SK-N-SH (cell line): ENCODE measurements around the gene SLC39A9. TPM values are rescaled to one million over a fixed set of nuclear protein-coding genes. Genes with fewer than 3 reads are reported as not detected.

Source experiments
- CTCF ChIA-PET: fragments of 300-600, 350-600 bp; formaldehyde crosslinking; extraction: SDS; loops from one replicate; lab custom pipeline; 2021; lab: Yijun Ruan, JAX
- POLR2A ChIA-PET: fragments of 350-600 bp; sonication (Branson Sonifier 250); formaldehyde crosslinking; extraction: SDS; loops from one replicate; lab custom pipeline; 2020; ENCODE audit warnings: antibody characterized with exemption, inconsistent platforms; lab: Yijun Ruan, JAX
- DNase-seq: peaks from one replicate; pipeline ENCODE4 v3.0.0; 2012
- H2AFZ ChIP-seq: fragments of 200-600 bp; sonication (generic); 2 replicates; pipeline ENCODE4 v1.8.1; 2016; ENCODE audit warnings: antibody characterized with exemption, mild to moderate bottlenecking, low read depth
- H3F3A ChIP-seq: fragments of 200-600 bp; sonication (generic); replicated peaks from 2 replicates; pipeline ENCODE3; 2016; ENCODE audit warnings: antibody characterized with exemption, mild to moderate bottlenecking; ENCODE audit not compliant: insufficient read depth
- H3K27ac ChIP-seq, 2 experiments: fragments of 200-500 bp in 1 of 2; fragments of 200-600 bp in 1 of 2; sonication (Bioruptor generic) in 1 of 2; sonication (generic), shearing (Covaris generic) in 1 of 2; 2 replicates each; pipeline versions ENCODE4 v1.5.1 to v1.6.1; 2014 to 2016; ENCODE audit warnings: low read depth in 2 of 2, inconsistent platforms in 1 of 2, low read length in 1 of 2, mild to moderate bottlenecking in 1 of 2, mixed read lengths in 1 of 2
- H3K27me3 ChIP-seq: fragments of 200-600 bp; sonication (generic), shearing (Covaris generic); 2 replicates; pipeline ENCODE4 v1.6.1; 2016; ENCODE audit warnings: mixed run types; ENCODE audit not compliant: insufficient read depth
- H3K36me3 ChIP-seq, 2 experiments: fragments of 200-500 bp in 1 of 2; fragments of 200-600 bp in 1 of 2; sonication (Bioruptor generic) in 1 of 2; sonication (generic) in 1 of 2; replicated peaks in 1 of 2; 2 replicates each; pipeline versions ENCODE3 to v1.5.1; 2014 to 2016; ENCODE audit warnings: low read length in 1 of 2, mild to moderate bottlenecking in 1 of 2; ENCODE audit not compliant: insufficient read depth in 2 of 2, control insufficient read depth in 1 of 2
- H3K4me1 ChIP-seq, 2 experiments: fragments of 200-500 bp in 1 of 2; fragments of 200-600 bp in 1 of 2; sonication (Bioruptor generic) in 1 of 2; sonication (generic), shearing (Covaris generic) in 1 of 2; 2 replicates each; pipeline versions ENCODE4 v1.5.1 to v1.6.1; 2014 to 2016; ENCODE audit warnings: low read depth in 1 of 2, low read length in 1 of 2, mixed run types in 1 of 2; ENCODE audit not compliant: insufficient read depth in 2 of 2, control insufficient read depth in 1 of 2
- H3K4me2 ChIP-seq: fragments of 200-600 bp; sonication (generic), shearing (Covaris generic); 2 replicates; pipeline ENCODE4 v1.6.1; 2017; ENCODE audit warnings: mixed run types
- H3K4me3 ChIP-seq, 2 experiments: fragments of 200-500 bp in 1 of 2; fragments of 200-600 bp in 1 of 2; sonication (Bioruptor generic) in 1 of 2; sonication (generic), shearing (Covaris generic) in 1 of 2; 2 replicates each; pipeline versions ENCODE4 v1.5.1 to v1.8.1; 2014 to 2016; ENCODE audit warnings: low read depth in 2 of 2, inconsistent platforms in 1 of 2, low read length in 1 of 2, mild to moderate bottlenecking in 1 of 2, mixed read lengths in 1 of 2, moderate library complexity in 1 of 2
- H3K79me2 ChIP-seq: fragments of 200-600 bp; sonication (generic); 2 replicates; pipeline ENCODE4 v1.8.1; 2017; ENCODE audit warnings: mild to moderate bottlenecking; ENCODE audit not compliant: insufficient read depth
- H3K9ac ChIP-seq: fragments of 200-600 bp; sonication (generic); 2 replicates; pipeline ENCODE4 v1.6.1; 2017; ENCODE audit warnings: mixed run types
- H3K9me2 ChIP-seq: fragments of 200-600 bp; sonication (generic); 2 replicates; pipeline ENCODE4 v1.6.1; 2017; ENCODE audit warnings: mixed run types
- H3K9me3 ChIP-seq: fragments of 200-600 bp; sonication (generic); 2 replicates; pipeline ENCODE4 v1.6.1; 2017; ENCODE audit warnings: mixed run types, mild to moderate bottlenecking, moderate library complexity
- H4K20me1 ChIP-seq: fragments of 200-600 bp; sonication (generic); 2 replicates; pipeline ENCODE4 v1.6.1; 2017; ENCODE audit warnings: mild to moderate bottlenecking, mixed run types; ENCODE audit not compliant: insufficient read depth
- FOXM1 ChIP-seq: IDR thresholded peaks from 2 replicates; pipeline ENCODE4 v1.4.0; 2012; ENCODE audit warnings: low read depth, mild to moderate bottlenecking
- GATA2 ChIP-seq: sonication (generic); formaldehyde crosslinking; IDR thresholded peaks from 2 replicates; pipeline ENCODE4 v1.5.0; 2020; ENCODE audit warnings: mild to moderate bottlenecking, missing genetic modification reagents
- NRF1 ChIP-seq: IDR thresholded peaks from 2 replicates; pipeline ENCODE4 v1.6.1; 2012; ENCODE audit warnings: low read depth, mild to moderate bottlenecking, low read length
- RFX5 ChIP-seq: IDR thresholded peaks from 2 replicates; pipeline ENCODE4 v1.6.1; 2012; ENCODE audit warnings: mild to moderate bottlenecking, improper control_type of control experiment, low read length
- RXRA ChIP-seq: IDR thresholded peaks from 2 replicates; pipeline ENCODE4 v1.4.0; 2012; ENCODE audit warnings: low read depth, mild to moderate bottlenecking, borderline replicate concordance
- TEAD4 ChIP-seq: IDR thresholded peaks from 2 replicates; pipeline ENCODE4 v1.4.0; 2012; ENCODE audit warnings: mild to moderate bottlenecking, borderline replicate concordance; ENCODE audit not compliant: insufficient read depth
- WGBS: methylation state at CpG from one replicate; pipeline ENCODE4 v1.1.6; 2017; ENCODE audit warnings: low lambda C conversion rate; 5-methylcytosine and 5-hydroxymethylcytosine counted together
- polyA plus RNA-seq, 3 experiments: library from polyadenylated mRNA; depleted of rRNA; stranded (reverse); fragments of >200 nt; gene quantifications; 2 replicates each; pipeline ENCODE4 v1.2.3, GENCODE V29; 2012
- TF ChIP-seq, protein P1 (sequence below): IDR thresholded peaks from 2 replicates; pipeline ENCODE4 v1.6.1; 2012; ENCODE audit warnings: mild to moderate bottlenecking, low read depth, low read length, moderate library complexity
- TF ChIP-seq, protein P2 (sequence below): fragments of 150-350 bp; IDR thresholded peaks from 2 replicates; pipeline ENCODE4 v1.6.1; 2017; ENCODE audit warnings: antibody characterized with exemption, low read length, low read depth, borderline replicate concordance
- TF ChIP-seq, protein P3 (sequence below): fragments of 200-600 bp; sonication (generic); IDR thresholded peaks from 2 replicates; pipeline ENCODE4 v1.6.1; 2017; ENCODE audit warnings: antibody characterized with exemption, mild to moderate bottlenecking, moderate library complexity
- TF ChIP-seq, protein P4 (sequence below): fragments of 150-350 bp; IDR thresholded peaks from 2 replicates; pipeline ENCODE4 v1.6.1; 2016; ENCODE audit warnings: mild to moderate bottlenecking, low read depth, low read length
- TF ChIP-seq, protein P5 (sequence below): IDR thresholded peaks from 2 replicates; pipeline ENCODE4 v1.4.0; 2012; ENCODE audit warnings: low read depth

SLC39A9 gene
- polyA plus RNA-seq, 1 of the 3 experiments (the other 2 are of a cell fraction), result 39.8 TPM

DNA sequence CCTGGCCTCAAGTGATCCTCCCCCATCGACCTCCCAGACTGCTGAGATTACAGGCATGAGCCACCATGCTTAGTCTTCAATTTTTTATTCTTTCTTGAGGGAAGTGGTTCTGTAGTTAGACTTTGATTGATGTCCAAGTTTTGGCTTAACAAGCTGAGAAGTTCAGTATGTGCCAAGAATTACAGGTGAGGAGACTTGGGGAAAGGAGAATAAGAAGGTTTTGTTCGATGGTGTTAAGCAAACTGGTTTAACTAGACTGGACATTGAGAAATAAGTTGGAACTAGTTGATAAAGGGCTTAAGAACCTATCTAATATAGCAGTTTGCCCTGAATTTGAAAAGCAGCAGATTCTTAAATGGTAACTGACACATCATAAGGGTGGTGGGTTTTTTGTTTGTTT is 53.4 kb downstream of the SLC39A9 start:
- no peaks in the 10 kb centered on the region for H4K20me1 ChIP-seq
- ChIA-PET POLR2A (no interaction called here), CTCF (interaction anchor here (0.7 to 4.6 kb wide), 3 partner anchors 8 to 210 kb away, joined by 3 to 21 read pairs (median 13); no protein-coding TSS in a partner anchor)
- no peaks in the 10 kb centered on the region for H3K27me3 ChIP-seq
- no peaks in the 10 kb centered on the region for H3K9me3 ChIP-seq
- H3K4me2 ChIP-seq, result no peak overlapping the region
- no peaks in the 10 kb centered on the region for H3F3A ChIP-seq
- 97% methylated on average over 2 of the region's 2 CpGs for WGBS
- H3K36me3 ChIP-seq, result peaks cover 17% of the 10 kb centered on the region in 2 experiments
- H2AFZ ChIP-seq, result no peak overlapping the region
- DNase-seq, result no peak
- no peak overlapping the region for H3K27ac ChIP-seq
- no peak overlapping the region for H3K4me3 ChIP-seq
- no peak overlapping the region for H3K9ac ChIP-seq
- no peaks in the 10 kb centered on the region for H3K4me1 ChIP-seq
- H3K79me2 ChIP-seq, result peaks cover 13% of the 10 kb centered on the region; the same call in 1 of the 2 replicates
- no peaks in the 10 kb centered on the region for H3K9me2 ChIP-seq
- no peak for TF ChIP-seq GATA2 (CRISPR knock-in tag)
- TF ChIP-seq RXRA, result no peak
- no peak for TF ChIP-seq RFX5
- TF ChIP-seq, protein P1, sequence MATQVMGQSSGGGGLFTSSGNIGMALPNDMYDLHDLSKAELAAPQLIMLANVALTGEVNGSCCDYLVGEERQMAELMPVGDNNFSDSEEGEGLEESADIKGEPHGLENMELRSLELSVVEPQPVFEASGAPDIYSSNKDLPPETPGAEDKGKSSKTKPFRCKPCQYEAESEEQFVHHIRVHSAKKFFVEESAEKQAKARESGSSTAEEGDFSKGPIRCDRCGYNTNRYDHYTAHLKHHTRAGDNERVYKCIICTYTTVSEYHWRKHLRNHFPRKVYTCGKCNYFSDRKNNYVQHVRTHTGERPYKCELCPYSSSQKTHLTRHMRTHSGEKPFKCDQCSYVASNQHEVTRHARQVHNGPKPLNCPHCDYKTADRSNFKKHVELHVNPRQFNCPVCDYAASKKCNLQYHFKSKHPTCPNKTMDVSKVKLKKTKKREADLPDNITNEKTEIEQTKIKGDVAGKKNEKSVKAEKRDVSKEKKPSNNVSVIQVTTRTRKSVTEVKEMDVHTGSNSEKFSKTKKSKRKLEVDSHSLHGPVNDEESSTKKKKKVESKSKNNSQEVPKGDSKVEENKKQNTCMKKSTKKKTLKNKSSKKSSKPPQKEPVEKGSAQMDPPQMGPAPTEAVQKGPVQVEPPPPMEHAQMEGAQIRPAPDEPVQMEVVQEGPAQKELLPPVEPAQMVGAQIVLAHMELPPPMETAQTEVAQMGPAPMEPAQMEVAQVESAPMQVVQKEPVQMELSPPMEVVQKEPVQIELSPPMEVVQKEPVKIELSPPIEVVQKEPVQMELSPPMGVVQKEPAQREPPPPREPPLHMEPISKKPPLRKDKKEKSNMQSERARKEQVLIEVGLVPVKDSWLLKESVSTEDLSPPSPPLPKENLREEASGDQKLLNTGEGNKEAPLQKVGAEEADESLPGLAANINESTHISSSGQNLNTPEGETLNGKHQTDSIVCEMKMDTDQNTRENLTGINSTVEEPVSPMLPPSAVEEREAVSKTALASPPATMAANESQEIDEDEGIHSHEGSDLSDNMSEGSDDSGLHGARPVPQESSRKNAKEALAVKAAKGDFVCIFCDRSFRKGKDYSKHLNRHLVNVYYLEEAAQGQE, result no peak
- TF ChIP-seq, protein P2, sequence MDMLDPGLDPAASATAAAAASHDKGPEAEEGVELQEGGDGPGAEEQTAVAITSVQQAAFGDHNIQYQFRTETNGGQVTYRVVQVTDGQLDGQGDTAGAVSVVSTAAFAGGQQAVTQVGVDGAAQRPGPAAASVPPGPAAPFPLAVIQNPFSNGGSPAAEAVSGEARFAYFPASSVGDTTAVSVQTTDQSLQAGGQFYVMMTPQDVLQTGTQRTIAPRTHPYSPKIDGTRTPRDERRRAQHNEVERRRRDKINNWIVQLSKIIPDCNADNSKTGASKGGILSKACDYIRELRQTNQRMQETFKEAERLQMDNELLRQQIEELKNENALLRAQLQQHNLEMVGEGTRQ, result no peak
- no peak for TF ChIP-seq TEAD4
- no peak for TF ChIP-seq NRF1
- TF ChIP-seq, protein P3, sequence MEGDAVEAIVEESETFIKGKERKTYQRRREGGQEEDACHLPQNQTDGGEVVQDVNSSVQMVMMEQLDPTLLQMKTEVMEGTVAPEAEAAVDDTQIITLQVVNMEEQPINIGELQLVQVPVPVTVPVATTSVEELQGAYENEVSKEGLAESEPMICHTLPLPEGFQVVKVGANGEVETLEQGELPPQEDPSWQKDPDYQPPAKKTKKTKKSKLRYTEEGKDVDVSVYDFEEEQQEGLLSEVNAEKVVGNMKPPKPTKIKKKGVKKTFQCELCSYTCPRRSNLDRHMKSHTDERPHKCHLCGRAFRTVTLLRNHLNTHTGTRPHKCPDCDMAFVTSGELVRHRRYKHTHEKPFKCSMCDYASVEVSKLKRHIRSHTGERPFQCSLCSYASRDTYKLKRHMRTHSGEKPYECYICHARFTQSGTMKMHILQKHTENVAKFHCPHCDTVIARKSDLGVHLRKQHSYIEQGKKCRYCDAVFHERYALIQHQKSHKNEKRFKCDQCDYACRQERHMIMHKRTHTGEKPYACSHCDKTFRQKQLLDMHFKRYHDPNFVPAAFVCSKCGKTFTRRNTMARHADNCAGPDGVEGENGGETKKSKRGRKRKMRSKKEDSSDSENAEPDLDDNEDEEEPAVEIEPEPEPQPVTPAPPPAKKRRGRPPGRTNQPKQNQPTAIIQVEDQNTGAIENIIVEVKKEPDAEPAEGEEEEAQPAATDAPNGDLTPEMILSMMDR, result no peak
- TF ChIP-seq, protein P4, sequence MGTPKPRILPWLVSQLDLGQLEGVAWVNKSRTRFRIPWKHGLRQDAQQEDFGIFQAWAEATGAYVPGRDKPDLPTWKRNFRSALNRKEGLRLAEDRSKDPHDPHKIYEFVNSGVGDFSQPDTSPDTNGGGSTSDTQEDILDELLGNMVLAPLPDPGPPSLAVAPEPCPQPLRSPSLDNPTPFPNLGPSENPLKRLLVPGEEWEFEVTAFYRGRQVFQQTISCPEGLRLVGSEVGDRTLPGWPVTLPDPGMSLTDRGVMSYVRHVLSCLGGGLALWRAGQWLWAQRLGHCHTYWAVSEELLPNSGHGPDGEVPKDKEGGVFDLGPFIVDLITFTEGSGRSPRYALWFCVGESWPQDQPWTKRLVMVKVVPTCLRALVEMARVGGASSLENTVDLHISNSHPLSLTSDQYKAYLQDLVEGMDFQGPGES, result no peak
- TF ChIP-seq FOXM1, result no peak
- TF ChIP-seq, protein P5, sequence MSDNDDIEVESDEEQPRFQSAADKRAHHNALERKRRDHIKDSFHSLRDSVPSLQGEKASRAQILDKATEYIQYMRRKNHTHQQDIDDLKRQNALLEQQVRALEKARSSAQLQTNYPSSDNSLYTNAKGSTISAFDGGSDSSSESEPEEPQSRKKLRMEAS, result no peak
